ENCODE results near the gene PRKCA. TPM values are rescaled to one million over a fixed set of nuclear protein-coding genes. Genes with fewer than 3 reads are reported as not detected.

Gene PRKCA
- total and polyA plus RNA-seq, 9 donors: 9.1 to 67.6 (median 37.2) TPM

DNA sequence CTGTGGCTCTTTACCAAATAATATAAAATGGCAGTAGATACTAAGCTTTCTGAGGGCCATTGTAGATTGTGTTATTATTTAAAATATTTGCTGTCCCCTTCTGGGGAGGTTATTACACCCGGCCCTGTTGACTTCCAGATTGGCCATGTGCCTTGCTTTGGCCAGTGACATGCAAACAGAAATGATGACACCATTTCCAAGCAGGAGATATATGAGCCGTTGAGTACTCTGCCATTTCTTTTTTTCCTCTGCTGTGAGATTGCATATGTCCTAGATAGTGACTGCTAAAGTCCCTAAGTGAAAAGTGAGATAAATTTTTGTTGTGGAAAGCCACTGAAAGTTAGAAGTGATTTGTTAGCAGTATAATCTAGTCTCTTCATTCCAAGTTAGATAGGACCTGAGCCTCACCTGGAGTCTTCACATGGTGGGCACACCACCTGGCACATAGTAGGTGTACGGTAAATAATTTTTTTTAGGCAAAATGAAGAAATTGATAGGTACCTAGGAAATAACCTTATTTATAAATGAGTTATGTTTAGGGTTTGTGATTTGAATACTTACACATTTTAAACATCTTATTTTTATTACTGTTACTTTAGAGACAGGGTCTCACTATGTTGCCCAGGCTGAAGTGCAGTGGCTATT, 328.5 kb downstream of the PRKCA start:
- no peak for DNase-seq
- TF ChIP-seq EP300 (IDR thresholded peaks at IDR 0.05): no peak
- no peak for TF ChIP-seq CTCF (IDR thresholded peaks at IDR 0.05)
- TF ChIP-seq POLR2A (IDR thresholded peaks at IDR 0.05): no peak
- Histone ChIP-seq H3K27ac (no peak overlapping the region), H3K4me1 (ENCODE audit: insufficient read depth) (no peaks in the 10 kb centered on the region), H3K27me3 (no peaks in the 10 kb centered on the region), H3K9me3 (no peaks in the 10 kb centered on the region), H3K4me3 (no peak overlapping the region), H3K36me3 (no peaks in the 10 kb centered on the region)
- WGBS, 3 donors: 84 to 94% (median 88%) methylated on average over 3 of the region's 3 CpGs
- intact Hi-C loops (cut with DNase I): no loop called here

- no peak for DNase-seq
- Histone ChIP-seq H3K27ac (no peak overlapping the region), H3K4me3 (no peak overlapping the region), H3K27me3 (no peaks in the 10 kb centered on the region), H3K4me1 (ENCODE audit: insufficient read depth) (no peaks in the 10 kb centered on the region), H3K9me3 (no peaks in the 10 kb centered on the region), H3K36me3 (no peaks in the 10 kb centered on the region)
- TF ChIP-seq CTCF (IDR thresholded peaks at IDR 0.05): no peak
- TF ChIP-seq POLR2A (IDR thresholded peaks at IDR 0.05): no peak
- no peak for TF ChIP-seq EP300 (IDR thresholded peaks at IDR 0.05)
- intact Hi-C loops (cut with DNase I): no loop called here
- 87 to 91% (median 88%) methylated on average over 3 of the region's 3 CpGs for WGBS, 3 donors
Observed at GRCh38 chr17:66632731-66633130, 330.3 kb downstream of the PRKCA start.

DNA sequence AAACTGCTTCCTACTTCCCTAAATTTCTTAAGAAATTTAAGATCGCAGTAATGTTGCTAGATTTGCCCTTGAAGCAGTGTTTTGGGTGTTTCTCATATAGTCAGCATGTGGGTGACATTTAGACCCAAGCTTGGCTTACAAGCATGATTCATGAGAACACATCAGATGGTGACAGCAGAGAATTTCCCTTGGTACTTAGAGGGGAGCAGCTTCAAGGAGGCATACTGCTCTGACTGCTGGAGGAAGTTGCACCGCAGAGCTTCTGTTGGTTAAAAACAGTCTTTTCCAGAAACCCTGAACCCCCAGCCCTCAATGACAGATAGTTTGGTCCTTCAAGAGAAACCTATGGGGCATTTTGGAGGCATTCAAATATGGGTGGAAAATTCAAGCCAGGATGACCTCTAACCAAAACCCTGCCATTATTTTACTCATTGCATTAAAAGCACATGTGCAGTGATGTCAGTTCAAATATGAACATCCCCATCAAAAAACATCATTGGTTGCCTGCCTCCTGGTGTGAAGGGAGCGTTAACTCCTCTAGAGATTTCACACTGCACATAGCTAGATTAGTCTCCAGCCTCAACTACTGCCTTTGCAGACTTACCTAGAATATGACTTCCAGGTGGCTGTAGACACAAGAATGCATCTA, 331.0 kb downstream of the PRKCA start:
- no peak for DNase-seq
- TF ChIP-seq POLR2A (IDR thresholded peaks at IDR 0.05) (no peak), EP300 (IDR thresholded peaks at IDR 0.05) (no peak), CTCF (IDR thresholded peaks at IDR 0.05) (no peak)
- Histone ChIP-seq H3K27ac (no peak overlapping the region), H3K27me3 (no peaks in the 10 kb centered on the region), H3K9me3 (no peaks in the 10 kb centered on the region), H3K36me3 (no peaks in the 10 kb centered on the region), H3K4me3 (no peak overlapping the region), H3K4me1 (ENCODE audit: insufficient read depth) (no peaks in the 10 kb centered on the region)
- intact Hi-C loops (cut with DNase I): no loop called here
- 77 to 83% (median 81%) methylated on average over 3 of the region's 3 CpGs for WGBS, 3 donors

- 0 to 98% (median 95%) methylated on average over 1 of the region's 1 CpG for WGBS, 3 donors
- no peaks in the 10 kb centered on the region for H3K9me3 ChIP-seq
- no peak for TF ChIP-seq EP300 (IDR thresholded peaks at IDR 0.05)
- no peak for TF ChIP-seq POLR2A (IDR thresholded peaks at IDR 0.05)
- no peak for TF ChIP-seq CTCF (IDR thresholded peaks at IDR 0.05)
- H3K36me3 ChIP-seq: no peaks in the 10 kb centered on the region
- H3K4me1 ChIP-seq (ENCODE audit: insufficient read depth): no peaks in the 10 kb centered on the region
- no peak overlapping the region for H3K27ac ChIP-seq
- H3K4me3 ChIP-seq: no peak overlapping the region
- intact Hi-C loops (cut with DNase I): no loop called here
- H3K27me3 ChIP-seq: no peaks in the 10 kb centered on the region
- no peak for DNase-seq
Observed at GRCh38 chr17:66634193-66634592, 331.8 kb downstream of the PRKCA start.

All from ovary (tissue), 9 donors.